Calu3 (cell line): ENCODE measurements around the gene SH3RF2. TPM values are rescaled to one million over a fixed set of nuclear protein-coding genes. Genes with fewer than 3 reads are reported as not detected.

Experiments
- BruUV-seq: library from RNA; stranded (reverse); fragments of 400-500 nt; replicated peaks from 2 replicates; lab custom pipeline; 2021; lab: Mats Ljungman, UMichigan
- CTCF ChIA-PET: fragments of 300-600 bp; sonication (Branson Sonifier 250); formaldehyde crosslinking; loops from one replicate; lab custom pipeline; 2022; ENCODE audit warnings: antibody characterized with exemption; lab: Charles Lee
- DNase-seq: peaks from one replicate; pipeline ENCODE4 v3.0.0; 2022
- H3K27ac Mint-ChIP-seq: one replicate; pipeline ENCODE4 v1.8.0; 2022; ENCODE audit warnings: mixed read lengths; ENCODE audit not compliant: unreplicated experiment
- H3K27me3 Mint-ChIP-seq: one replicate; pipeline ENCODE4 v1.8.0; 2022; ENCODE audit warnings: mixed read lengths; ENCODE audit not compliant: unreplicated experiment
- H3K36me3 Mint-ChIP-seq: one replicate; pipeline ENCODE4 v1.8.0; 2022; ENCODE audit warnings: mild to moderate bottlenecking, moderate library complexity, mixed read lengths; ENCODE audit not compliant: insufficient read depth, unreplicated experiment
- H3K4me1 Mint-ChIP-seq: one replicate; pipeline ENCODE4 v1.8.0; 2022; ENCODE audit warnings: mild to moderate bottlenecking, low read depth, mixed read lengths; ENCODE audit not compliant: unreplicated experiment
- H3K4me3 Mint-ChIP-seq: one replicate; pipeline ENCODE4 v1.8.0; 2022; ENCODE audit warnings: mild to moderate bottlenecking, low read depth, moderate library complexity, mixed read lengths; ENCODE audit not compliant: unreplicated experiment
- H3K9me3 Mint-ChIP-seq: one replicate; pipeline ENCODE4 v1.8.0; 2022; ENCODE audit warnings: low read depth, mixed read lengths; ENCODE audit not compliant: unreplicated experiment
- intact Hi-C: fragments of 100-400 bp; cut with micrococcal nuclease; formaldehyde crosslinking; loops from one replicate; pipeline ENCODE4 v1.10.0; 2022; ENCODE audit not compliant: unreplicated experiment
- total RNA-seq: library from RNA; stranded (reverse); gene quantifications from 2 replicates; pipeline ENCODE4 v1.2.3, GENCODE V29; 2022
- TF ChIP-seq, protein P1 (sequence below): fragments of 200-600 bp; IDR thresholded peaks from one replicate; pipeline ENCODE4 v1.8.0; 2022; ENCODE audit warnings: antibody characterized with exemption; ENCODE audit not compliant: unreplicated experiment

Gene SH3RF2
- total RNA-seq, 1 experiment from 2014 or later = 21.9 TPM

DNA sequence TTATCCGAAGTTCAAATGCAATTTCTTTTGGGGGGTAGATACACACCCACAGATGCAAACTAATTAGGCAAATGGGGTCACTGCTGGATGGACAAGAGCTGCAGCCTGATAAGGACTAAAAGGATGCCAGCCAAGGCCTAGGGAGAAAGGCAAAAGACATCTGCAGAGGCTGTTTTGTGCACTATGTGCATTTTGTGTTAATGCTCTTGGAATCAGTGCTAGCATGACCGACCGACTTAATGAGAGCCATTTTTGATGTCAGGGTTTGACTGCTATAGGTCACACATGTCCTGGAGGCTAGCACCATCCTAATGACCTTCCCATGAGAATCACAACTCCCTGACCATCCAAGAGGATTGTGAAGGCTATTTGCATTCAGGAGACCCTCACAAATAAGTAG is 134.4 kb downstream of the SH3RF2 start:
- BruUV-seq = no TSS peak
- TF ChIP-seq, protein P1, sequence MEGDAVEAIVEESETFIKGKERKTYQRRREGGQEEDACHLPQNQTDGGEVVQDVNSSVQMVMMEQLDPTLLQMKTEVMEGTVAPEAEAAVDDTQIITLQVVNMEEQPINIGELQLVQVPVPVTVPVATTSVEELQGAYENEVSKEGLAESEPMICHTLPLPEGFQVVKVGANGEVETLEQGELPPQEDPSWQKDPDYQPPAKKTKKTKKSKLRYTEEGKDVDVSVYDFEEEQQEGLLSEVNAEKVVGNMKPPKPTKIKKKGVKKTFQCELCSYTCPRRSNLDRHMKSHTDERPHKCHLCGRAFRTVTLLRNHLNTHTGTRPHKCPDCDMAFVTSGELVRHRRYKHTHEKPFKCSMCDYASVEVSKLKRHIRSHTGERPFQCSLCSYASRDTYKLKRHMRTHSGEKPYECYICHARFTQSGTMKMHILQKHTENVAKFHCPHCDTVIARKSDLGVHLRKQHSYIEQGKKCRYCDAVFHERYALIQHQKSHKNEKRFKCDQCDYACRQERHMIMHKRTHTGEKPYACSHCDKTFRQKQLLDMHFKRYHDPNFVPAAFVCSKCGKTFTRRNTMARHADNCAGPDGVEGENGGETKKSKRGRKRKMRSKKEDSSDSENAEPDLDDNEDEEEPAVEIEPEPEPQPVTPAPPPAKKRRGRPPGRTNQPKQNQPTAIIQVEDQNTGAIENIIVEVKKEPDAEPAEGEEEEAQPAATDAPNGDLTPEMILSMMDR = no peak
- Mint-ChIP-seq H3K36me3 (peaks cover 5% of the 10 kb centered on the region), H3K4me1 (no peaks in the 10 kb centered on the region), H3K27ac (no peak overlapping the region), H3K9me3 (no peaks in the 10 kb centered on the region), H3K4me3 (no peak overlapping the region), H3K27me3 (no peaks in the 10 kb centered on the region)
- intact Hi-C loops = no loop called here
- no peak for DNase-seq
- CTCF ChIA-PET = no interaction called here

- Mint-ChIP-seq H3K36me3 (peaks cover 5% of the 10 kb centered on the region), H3K4me3 (no peak overlapping the region), H3K9me3 (no peaks in the 10 kb centered on the region), H3K4me1 (no peaks in the 10 kb centered on the region), H3K27ac (no peak overlapping the region), H3K27me3 (no peaks in the 10 kb centered on the region)
- CTCF ChIA-PET = no interaction called here
- TF ChIP-seq, protein P1 = no peak
- intact Hi-C loops = no loop called here
- no TSS peak for BruUV-seq
- no peak for DNase-seq
Measured at GRCh38 chr5:146071171-146071570, 134.8 kb downstream of the SH3RF2 start.

DNA sequence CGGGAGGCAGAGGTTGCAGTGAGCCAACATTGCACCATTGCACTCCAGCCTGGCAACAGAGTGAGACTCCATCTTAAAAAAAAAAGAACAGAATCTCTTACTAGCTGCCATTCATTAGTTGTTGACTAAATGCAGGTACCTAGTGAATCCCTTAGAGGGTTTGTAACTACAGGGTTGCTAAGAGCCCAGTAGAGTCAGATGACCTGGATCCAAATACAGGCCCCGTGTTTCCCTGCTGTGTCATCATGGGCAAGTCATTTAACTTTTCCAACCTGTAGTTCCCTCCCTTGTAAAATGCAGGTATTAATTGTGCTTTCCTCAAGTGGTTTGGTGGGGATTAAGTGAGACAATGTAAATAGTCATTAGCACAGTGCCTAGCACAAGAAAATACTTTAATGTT is 136.2 kb downstream of the SH3RF2 start:
- Mint-ChIP-seq H3K4me3 (no peak overlapping the region), H3K27ac (no peak overlapping the region), H3K4me1 (no peaks in the 10 kb centered on the region), H3K9me3 (no peaks in the 10 kb centered on the region), H3K27me3 (no peaks in the 10 kb centered on the region), H3K36me3 (peaks cover 5% of the 10 kb centered on the region)
- intact Hi-C loops = no loop called here
- BruUV-seq = no TSS peak
- CTCF ChIA-PET = no interaction called here
- TF ChIP-seq, protein P1 = no peak
- no peak for DNase-seq

DNA sequence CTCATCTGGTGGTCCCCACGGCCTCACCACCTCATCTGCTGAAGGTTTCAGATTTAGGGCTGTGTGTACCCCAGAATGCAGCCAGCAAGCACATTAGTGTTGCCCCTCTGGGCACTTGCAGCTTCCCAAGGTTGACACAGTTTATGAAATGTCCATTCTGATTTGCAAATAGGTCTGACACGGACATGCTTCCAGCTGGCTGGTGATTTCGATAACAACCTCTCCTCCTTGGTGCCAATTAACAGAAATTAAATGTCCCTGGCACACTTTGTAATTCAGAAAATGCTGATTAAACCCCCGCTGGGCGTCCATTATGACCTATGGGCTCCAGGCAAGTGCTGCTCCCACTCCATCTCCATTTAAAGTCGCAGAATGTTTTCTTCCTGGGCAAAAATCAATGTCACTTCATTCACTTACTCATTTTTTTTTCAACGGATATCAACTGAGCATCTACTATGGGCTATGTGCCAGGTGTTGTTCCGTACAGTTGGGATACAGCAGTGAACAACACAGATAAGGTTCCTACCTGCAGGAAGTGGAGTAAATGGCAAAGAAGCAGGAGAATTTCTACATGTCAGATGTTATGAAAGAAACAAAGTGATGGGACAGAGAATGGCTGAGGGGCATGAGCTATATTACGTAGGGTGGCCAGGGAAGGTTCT is 137.0 kb downstream of the SH3RF2 start:
- no peaks in the 10 kb centered on the region for H3K4me1 Mint-ChIP-seq
- no peaks in the 10 kb centered on the region for H3K9me3 Mint-ChIP-seq
- TF ChIP-seq, protein P1 = no peak
- H3K27me3 Mint-ChIP-seq = no peaks in the 10 kb centered on the region
- no peak overlapping the region for H3K4me3 Mint-ChIP-seq
- intact Hi-C loops = no loop called here
- CTCF ChIA-PET = interaction anchor here (0.6 kb wide), 1 partner anchor 316 kb away, joined by 4 read pairs; no protein-coding TSS in a partner anchor
- H3K36me3 Mint-ChIP-seq = peaks cover 5% of the 10 kb centered on the region
- no TSS peak for BruUV-seq
- H3K27ac Mint-ChIP-seq = no peak overlapping the region
- no peak for DNase-seq
